Stomach (tissue), 9 donors: ENCODE results near the gene HSD11B1L. TPM values are rescaled to one million over a fixed set of nuclear protein-coding genes. Genes with fewer than 3 reads are reported as not detected.
"Not testable (repeated sequence)": the region's sequence is repeated elsewhere in the genome, so short reads cannot be mapped to it uniquely, and the experiment has no call there.

Experiments
- DNase-seq, 2 donors: peaks; one replicate each; pipeline versions ENCODE4 v3.0.0 to v3.0.0-alpha.2; 2013 to 2019
- H3K27ac ChIP-seq, 5 donors: fragments of 200-600 bp in 4 of 5; sonication (generic) in 4 of 5; one replicate each; pipeline ENCODE4 v1.5.1; 2013 to 2019; ENCODE audit warnings: mild to moderate bottlenecking in 1 of 5, moderate library complexity in 1 of 5
- H3K27me3 ChIP-seq, 3 donors: fragments of 200-600 bp; sonication (generic); one replicate each; pipeline ENCODE4 v1.5.1; 2017 to 2019; ENCODE audit warnings: mixed run types in 1 of 3
- H3K36me3 ChIP-seq, 4 donors: fragments of 200-600 bp; sonication (generic); 1 replicate in 3 of 4; 2 replicates in 1 of 4; pipeline ENCODE4 v1.5.1; 2016 to 2019
- H3K4me1 ChIP-seq, 4 donors: fragments of 200-600 bp; sonication (generic); one replicate each; pipeline ENCODE4 v1.5.1; 2016 to 2019
- H3K4me3 ChIP-seq, 4 donors: fragments of 200-600 bp; sonication (generic) in 3 of 4; one replicate each; pipeline ENCODE4 v1.5.1; 2016 to 2019; ENCODE audit warnings: mild to moderate bottlenecking in 1 of 4
- H3K9me3 ChIP-seq, 4 donors: fragments of 200-600 bp; sonication (generic); one replicate each; pipeline ENCODE4 v1.5.1; 2016 to 2019
- CTCF ChIP-seq, 7 experiments: fragments of 450-650 bp in 4 of 7; fragments of 200-600 bp in 3 of 7; sonication (generic) in 3 of 7; IDR thresholded peaks; one replicate each; pipeline ENCODE4 v1.5.1; 2016 to 2019; ENCODE audit warnings: antibody characterized with exemption in 7 of 7, control low read depth in 2 of 7, mild to moderate bottlenecking in 1 of 7
- EP300 ChIP-seq: sonication (generic); formaldehyde crosslinking; IDR thresholded peaks from one replicate; pipeline ENCODE4 v1.6.1; 2017; ENCODE audit warnings: antibody characterized with exemption
- POLR2A ChIP-seq, 4 donors: fragments of 450-650 bp; IDR thresholded peaks; one replicate each; pipeline ENCODE4 v1.6.1; 2016; ENCODE audit warnings: antibody characterized with exemption in 4 of 4, control low read depth in 2 of 4, mild to moderate bottlenecking in 1 of 4, moderate library complexity in 1 of 4
- POLR2AphosphoS5 ChIP-seq, 3 donors: sonication (generic); formaldehyde crosslinking; IDR thresholded peaks; one replicate each; pipeline ENCODE4 v1.6.1; 2016; ENCODE audit warnings: antibody characterized with exemption in 3 of 3
- WGBS, 5 donors: extraction: QIAGEN DNeasy Blood & Tissue Kit in 3 of 5; methylation state at CpG; one replicate each; pipeline versions ENCODE4 v1.1.5 to v1.1.7; 2013 to 2018; 5-methylcytosine and 5-hydroxymethylcytosine counted together
- intact Hi-C: fragments of 100-400 bp; cut with DNase I; formaldehyde crosslinking; loops from one replicate; pipeline ENCODE4 v1.15.1; 2023; ENCODE audit warnings: low total_unique reads
- polyA plus RNA-seq, 3 donors: library from polyadenylated mRNA; stranded (reverse); fragments of 200-250 nt; gene quantifications; one replicate each; pipeline ENCODE4 v1.2.3, GENCODE V29; 2013
- total RNA-seq, 5 donors: library from RNA; depleted of rRNA; stranded (reverse); fragments of >200 nt; gene quantifications; one replicate each; pipeline versions ENCODE4 v1.1.0 to v1.2.3, GENCODE V29; 2014 to 2016
- donor health status: healthy with polysubstance abuse.
- donor health status: Bipolar disorder and iron deficiency.
- donor health status: healthy.

Gene HSD11B1L
- total and polyA plus RNA-seq, 8 donors = 0.89 to 26.8 (median 5.4) TPM

DNA sequence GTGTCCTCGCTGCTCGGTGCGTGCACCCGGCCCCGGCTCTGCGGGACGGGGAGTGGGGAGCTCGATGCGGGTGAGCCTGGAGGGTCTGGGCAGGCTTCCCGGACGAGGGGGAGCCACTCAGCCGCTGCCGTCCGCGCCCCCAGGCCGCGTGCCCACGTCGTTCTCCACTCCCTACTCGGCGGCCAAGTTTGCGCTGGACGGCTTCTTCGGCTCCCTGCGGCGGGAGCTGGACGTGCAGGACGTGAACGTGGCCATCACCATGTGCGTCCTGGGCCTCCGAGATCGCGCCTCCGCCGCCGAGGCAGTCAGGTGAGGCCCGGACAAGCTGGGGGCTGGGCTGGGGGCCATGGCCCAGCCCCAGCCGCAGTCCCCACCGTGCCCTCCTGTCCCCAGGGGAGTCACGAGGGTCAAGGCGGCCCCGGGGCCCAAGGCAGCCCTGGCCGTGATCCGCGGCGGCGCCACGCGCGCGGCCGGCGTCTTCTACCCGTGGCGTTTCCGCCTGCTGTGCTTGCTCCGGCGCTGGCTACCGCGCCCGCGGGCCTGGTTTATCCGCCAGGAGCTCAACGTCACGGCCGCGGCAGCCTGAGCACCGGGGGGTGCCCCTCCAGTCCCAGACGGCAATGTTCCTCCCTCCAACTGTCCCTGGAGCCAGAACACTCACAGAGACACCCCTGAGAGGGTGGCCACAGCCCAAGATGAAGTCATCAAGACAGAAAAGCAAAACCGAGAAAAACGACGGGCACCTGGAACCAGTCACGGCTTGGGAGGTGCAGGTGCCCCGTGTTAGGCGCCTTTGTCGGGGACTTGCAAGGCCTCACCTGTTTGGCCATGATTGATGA, 6.8 kb downstream of the HSD11B1L start:
- H3K27ac ChIP-seq = peak overlapping the region; percentile 83 to 92 (median 88)
- H3K4me1 ChIP-seq = peaks cover 33 to 52% (median 42%) of the 10 kb centered on the region in 4 donors
- H3K27me3 ChIP-seq = no peaks in the 10 kb centered on the region
- peak in 1 of 2 donors; percentile 34 for DNase-seq
- TF ChIP-seq EP300 (no peak), CTCF (IDR thresholded peaks at IDR 0.05) (peak in 1 of 7 experiments; percentile 37), POLR2A (IDR thresholded peaks at IDR 0.05) (no peak), POLR2AphosphoS5 (IDR thresholded peaks at IDR 0.05) (no peak)
- intact Hi-C loops = no loop called here
- H3K9me3 ChIP-seq = no peaks in the 10 kb centered on the region
- peaks cover 10 to 12% (median 12%) of the 10 kb centered on the region in 4 donors for H3K36me3 ChIP-seq
- peak overlapping the region; percentile 60 to 70 (median 65) for H3K4me3 ChIP-seq
- WGBS, 5 donors = 55 to 80% (median 58%) methylated on average over 16 to 76 of the region's 76 CpGs

GRCh38 chr19:5688262-5688881, 7.5 kb downstream of the HSD11B1L start:
- H3K27me3 ChIP-seq, H3K27ac ChIP-seq, intact Hi-C loops, H3K4me3 ChIP-seq, H3K9me3 ChIP-seq: not testable (repeated sequence)
- Histone ChIP-seq H3K36me3 (peaks cover 18 to 20% (median 20%) of the 10 kb centered on the region in 4 donors), H3K4me1 (peaks cover 33 to 60% (median 49%) of the 10 kb centered on the region in 4 donors)
- 93 to 95% (median 94%) methylated on average over 12 to 13 of the region's 13 CpGs for WGBS, 5 donors
- peak in 1 of 2 donors; percentile 9 for DNase-seq

- 0 to 1% (median 1%) methylated on average over 16 to 73 of the region's 73 CpGs for WGBS, 5 donors
- peak within 1 kb of the TSS; percentile 71 to 88 (median 78) for H3K4me3 ChIP-seq
- peak; percentile 99 for DNase-seq
These were observed 9.5 kb downstream of the HSD11B1L start, which contains the start of gene RPL36 for GRCh38 chr19:5690125-5690954. Gene RPL36, plus strand, starts transcription at chr19:5690295. Its CDS starts 213 bp downstream, at chr19:5690508.

More at GRCh38 chr19:5690125-5690954, 9.5 kb downstream of the HSD11B1L start, which contains the start of gene RPL36:
- intact Hi-C loops = no loop called here
- Histone ChIP-seq H3K27me3 (no peaks in the 10 kb centered on the region), H3K27ac (peak within 1 kb of the TSS; percentile 77 to 95 (median 93)), H3K9me3 (no peaks in the 10 kb centered on the region), H3K4me1 (peaks cover 33 to 69% (median 56%) of the 10 kb centered on the region in 4 donors), H3K36me3 (peaks cover 37 to 40% (median 39%) of the 10 kb centered on the region in 4 donors)
- TF ChIP-seq POLR2A (IDR thresholded peaks at IDR 0.05) (peak in 2 of 4 donors; percentile 26 to 48), EP300 (no peak), CTCF (IDR thresholded peaks at IDR 0.05) (peak in 5 of 7 experiments; percentile 91 to 99 (median 97)), POLR2AphosphoS5 (IDR thresholded peaks at IDR 0.05) (peak; percentile 91 to 99 (median 97))
